ENCODE data around the gene MANEAL. TPM values are rescaled to one million over a fixed set of nuclear protein-coding genes. Genes with fewer than 3 reads are reported as not detected.
A peak's percentile ranks its signal among the peaks of the same experiment; 100 is the strongest.

Gene MANEAL, protein sequence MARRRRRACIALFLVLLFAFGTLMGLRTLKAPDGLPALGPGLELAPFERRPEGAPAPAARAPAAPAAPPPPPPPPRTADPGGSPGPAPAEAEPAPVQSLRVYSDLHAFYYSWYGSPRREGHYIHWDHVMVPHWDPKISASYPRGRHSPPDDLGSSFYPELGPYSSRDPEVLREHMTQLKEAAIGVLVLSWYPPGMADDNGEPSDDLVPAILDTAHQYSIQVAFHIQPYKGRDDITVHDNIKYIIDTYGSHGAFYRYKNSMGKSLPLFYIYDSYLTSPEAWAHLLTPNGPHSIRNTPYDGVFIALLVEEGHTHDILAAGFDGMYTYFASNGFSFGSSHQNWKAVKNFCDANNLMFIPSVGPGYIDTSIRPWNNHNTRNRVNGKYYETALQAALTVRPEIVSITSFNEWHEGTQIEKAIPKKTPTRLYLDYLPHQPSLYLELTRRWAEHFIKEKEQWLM
- total RNA-seq = 10 to 100 TPM in 1 of 2 donors, 1 to 10 TPM in 1; 8.6 to 11.2 TPM
- polyA plus RNA-seq (ENCODE audit: insufficient read length in 6 of 6) = 1 to 10 TPM; 4.3 to 5.8 (median 5.2) TPM
- long read RNA-seq, donor 1, partial matches to known transcripts = 5 of 7 reads
- long read RNA-seq, donor 1, other reads (novel, unspliced or antisense) = 0 of 7 reads
- long read RNA-seq, donor 2 = 0 reads
- long read RNA-seq, donor 3, partial matches to known transcripts = 0 of 5 reads
- long read RNA-seq, donor 3, other reads (novel, unspliced or antisense) = 0 of 5 reads
- long read RNA-seq, donor 4 = 0 reads
- long read RNA-seq, donor 5, partial matches to known transcripts = 0 of 2 reads
- long read RNA-seq, donor 5, other reads (novel, unspliced or antisense) = 0 of 2 reads
- long read RNA-seq, donor 6, partial matches to known transcripts = 0 of 1 reads
- long read RNA-seq, donor 6, other reads (novel, unspliced or antisense) = 0 of 1 reads
- long read RNA-seq, donor 7 = 0 reads
- long read RNA-seq, donor 8, partial matches to known transcripts = 0 of 3 reads
- long read RNA-seq, donor 8, other reads (novel, unspliced or antisense) = 0 of 3 reads
- long read RNA-seq, donor 9 = 0 reads
- long read RNA-seq, donor 10, partial matches to known transcripts = 2 of 3 reads
- long read RNA-seq, donor 10, other reads (novel, unspliced or antisense) = 0 of 3 reads
- long read RNA-seq, donor 11, transcript MANEAL-202 (4 exons, 2,685 nt) = major isoform, 20 of 38 reads
- long read RNA-seq, donor 11, partial matches to known transcripts = 14 of 38 reads
- long read RNA-seq, donor 11, other reads (novel, unspliced or antisense) = 0 of 38 reads
- long read RNA-seq, donor 12, partial matches to known transcripts = 0 of 1 reads
- long read RNA-seq, donor 12, other reads (novel, unspliced or antisense) = 0 of 1 reads

DNA sequence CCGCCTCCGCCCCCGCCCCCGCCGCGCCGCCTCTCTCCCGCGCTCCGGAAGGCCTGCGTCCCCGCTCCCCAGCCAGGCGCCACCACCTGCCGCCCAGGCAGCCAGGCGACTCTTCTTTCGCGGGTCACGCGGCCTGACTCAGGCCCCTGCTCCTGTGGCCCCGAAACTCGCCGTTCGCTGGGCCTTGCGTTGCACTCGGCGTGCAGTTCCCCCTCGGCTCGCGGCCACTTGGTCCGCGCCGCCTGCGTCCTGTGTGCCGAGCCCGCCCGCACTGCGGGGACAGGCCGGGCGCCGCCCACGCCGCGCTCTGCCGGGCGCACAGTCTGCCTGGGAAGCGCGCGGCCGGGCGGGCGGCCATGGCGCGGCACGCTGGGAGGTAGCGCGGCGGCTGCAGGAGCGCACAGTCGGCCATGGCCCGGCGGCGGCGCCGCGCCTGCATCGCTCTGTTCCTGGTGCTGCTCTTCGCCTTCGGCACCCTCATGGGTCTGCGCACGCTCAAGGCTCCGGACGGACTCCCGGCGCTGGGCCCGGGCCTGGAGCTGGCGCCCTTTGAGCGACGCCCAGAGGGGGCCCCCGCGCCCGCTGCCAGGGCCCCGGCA lies at the start of gene MANEAL:
Gene MANEAL, plus strand, starts transcription at position 75 of the 599 bp plus-strand sequence. Its CDS starts 336 bp downstream, at position 411.
- ATAC-seq (peak; percentile 84), DNase-seq (peak in 2 of 4 donors; percentile 40 to 83)
- intact Hi-C loops (cut with DNase I) = no loop called here
- Histone ChIP-seq H3K4me1 (peaks cover 8 to 17% of the 10 kb centered on the region in 2 donors), H3K4me3 (peak within 1 kb of the TSS; percentile 32 to 48), H3K27me3 (peaks cover 0 to 70% of the 10 kb centered on the region in 2 donors), H3K9me3 (no peaks in the 10 kb centered on the region), H3K36me3 (peaks cover 0 to under 1% of the 10 kb centered on the region in 2 donors), H3K27ac (no peak within 1 kb of the TSS)
- TF ChIP-seq, protein P1, sequence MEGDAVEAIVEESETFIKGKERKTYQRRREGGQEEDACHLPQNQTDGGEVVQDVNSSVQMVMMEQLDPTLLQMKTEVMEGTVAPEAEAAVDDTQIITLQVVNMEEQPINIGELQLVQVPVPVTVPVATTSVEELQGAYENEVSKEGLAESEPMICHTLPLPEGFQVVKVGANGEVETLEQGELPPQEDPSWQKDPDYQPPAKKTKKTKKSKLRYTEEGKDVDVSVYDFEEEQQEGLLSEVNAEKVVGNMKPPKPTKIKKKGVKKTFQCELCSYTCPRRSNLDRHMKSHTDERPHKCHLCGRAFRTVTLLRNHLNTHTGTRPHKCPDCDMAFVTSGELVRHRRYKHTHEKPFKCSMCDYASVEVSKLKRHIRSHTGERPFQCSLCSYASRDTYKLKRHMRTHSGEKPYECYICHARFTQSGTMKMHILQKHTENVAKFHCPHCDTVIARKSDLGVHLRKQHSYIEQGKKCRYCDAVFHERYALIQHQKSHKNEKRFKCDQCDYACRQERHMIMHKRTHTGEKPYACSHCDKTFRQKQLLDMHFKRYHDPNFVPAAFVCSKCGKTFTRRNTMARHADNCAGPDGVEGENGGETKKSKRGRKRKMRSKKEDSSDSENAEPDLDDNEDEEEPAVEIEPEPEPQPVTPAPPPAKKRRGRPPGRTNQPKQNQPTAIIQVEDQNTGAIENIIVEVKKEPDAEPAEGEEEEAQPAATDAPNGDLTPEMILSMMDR (IDR thresholded peaks at IDR 0.05) = no peak

DNA sequence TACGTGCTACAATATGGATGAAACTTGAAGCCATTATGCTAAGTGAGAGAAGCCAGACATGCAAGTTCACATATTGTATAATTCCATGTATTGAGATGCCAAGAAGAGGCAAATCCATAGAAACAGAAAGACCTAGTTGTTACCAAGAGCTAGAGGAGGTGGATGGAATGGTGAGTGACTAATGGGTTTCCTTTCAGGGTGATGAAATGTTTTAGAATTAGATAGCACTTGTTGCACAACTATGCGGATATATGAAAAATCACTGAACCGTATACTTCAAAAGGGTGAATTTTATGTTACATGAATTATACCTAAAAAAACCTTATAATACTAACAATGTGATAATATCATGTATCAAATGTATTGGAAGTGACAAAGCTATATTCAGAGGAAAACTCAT lies 46.8 kb upstream of the MANEAL start:
- TF ChIP-seq, protein P1 (IDR thresholded peaks at IDR 0.05) = no peak
- peaks cover 0 to 7% of the 10 kb centered on the region in 2 donors for H3K9me3 ChIP-seq
- no peak for DNase-seq
- no peak overlapping the region for H3K27ac ChIP-seq
- no peaks in the 10 kb centered on the region for H3K4me1 ChIP-seq
- no peak for ATAC-seq
- no peak overlapping the region for H3K4me3 ChIP-seq
- H3K27me3 ChIP-seq = peaks cover 5 to 74% of the 10 kb centered on the region in 2 donors
- intact Hi-C loops (cut with DNase I) = no loop called here
- no peaks in the 10 kb centered on the region for H3K36me3 ChIP-seq

DNA sequence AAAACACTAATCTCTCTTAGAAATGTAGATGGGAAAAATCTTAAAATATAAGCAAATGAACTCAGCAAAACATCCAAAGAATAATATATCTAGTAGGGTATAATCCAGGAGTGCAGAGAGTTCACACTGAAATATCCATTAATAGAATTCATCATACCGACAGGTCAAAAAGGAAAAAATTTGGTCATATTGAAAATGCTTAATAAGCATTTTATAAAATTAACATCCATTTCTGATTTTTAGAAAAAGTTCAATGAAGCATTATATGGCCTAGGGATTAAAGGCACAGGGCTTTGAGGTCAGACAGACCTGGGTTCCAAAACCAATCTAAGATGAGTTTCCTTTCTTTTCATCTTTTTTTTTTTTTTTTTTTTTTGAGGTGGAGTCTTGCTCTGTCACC lies 45.1 kb upstream of the MANEAL start:
- TF ChIP-seq, protein P1 (IDR thresholded peaks at IDR 0.05) = no peak
- H3K27me3 ChIP-seq = peaks cover 17 to 85% of the 10 kb centered on the region in 2 donors

DNA sequence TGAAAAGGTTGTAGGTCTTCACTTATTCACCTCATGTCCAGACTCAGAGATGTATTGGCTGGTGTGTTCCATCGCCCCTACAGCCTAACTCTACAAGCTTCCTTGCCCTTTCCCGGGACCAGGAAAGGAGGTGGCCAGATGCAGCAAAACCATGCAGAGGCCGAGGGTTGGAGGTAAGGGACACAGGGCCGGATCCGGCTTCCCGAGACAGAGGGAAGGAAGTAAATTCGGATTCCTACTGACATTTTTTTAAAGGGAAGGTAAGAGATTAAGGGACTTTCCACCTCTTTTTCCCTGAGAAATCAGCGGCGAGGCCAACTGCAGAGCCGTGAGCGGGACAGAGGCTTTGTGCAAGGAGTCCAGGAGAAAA lies 41.4 kb upstream of the MANEAL start:
- intact Hi-C loops (cut with DNase I) = no loop called here
- Histone ChIP-seq H3K27ac (no peak overlapping the region), H3K27me3 (peaks cover 25 to 96% of the 10 kb centered on the region in 2 donors), H3K36me3 (no peaks in the 10 kb centered on the region), H3K4me1 (no peaks in the 10 kb centered on the region), H3K9me3 (no peaks in the 10 kb centered on the region), H3K4me3 (peak overlapping the region; percentile 15 to 26)
- TF ChIP-seq, protein P1 (IDR thresholded peaks at IDR 0.05) = no peak
- ATAC-seq (no peak), DNase-seq (no peak)

More for the DNA sequence above, 45.1 kb upstream of the MANEAL start:
- Histone ChIP-seq H3K4me1 (no peaks in the 10 kb centered on the region), H3K9me3 (peaks cover 0 to 7% of the 10 kb centered on the region in 2 donors), H3K4me3 (no peak overlapping the region), H3K27ac (no peak overlapping the region), H3K36me3 (no peaks in the 10 kb centered on the region)
- ATAC-seq (no peak), DNase-seq (no peak)
- intact Hi-C loops (cut with DNase I) = no loop called here
